ENCODE measurements around the gene HDHD2.

HDHD2 gene

DNA sequence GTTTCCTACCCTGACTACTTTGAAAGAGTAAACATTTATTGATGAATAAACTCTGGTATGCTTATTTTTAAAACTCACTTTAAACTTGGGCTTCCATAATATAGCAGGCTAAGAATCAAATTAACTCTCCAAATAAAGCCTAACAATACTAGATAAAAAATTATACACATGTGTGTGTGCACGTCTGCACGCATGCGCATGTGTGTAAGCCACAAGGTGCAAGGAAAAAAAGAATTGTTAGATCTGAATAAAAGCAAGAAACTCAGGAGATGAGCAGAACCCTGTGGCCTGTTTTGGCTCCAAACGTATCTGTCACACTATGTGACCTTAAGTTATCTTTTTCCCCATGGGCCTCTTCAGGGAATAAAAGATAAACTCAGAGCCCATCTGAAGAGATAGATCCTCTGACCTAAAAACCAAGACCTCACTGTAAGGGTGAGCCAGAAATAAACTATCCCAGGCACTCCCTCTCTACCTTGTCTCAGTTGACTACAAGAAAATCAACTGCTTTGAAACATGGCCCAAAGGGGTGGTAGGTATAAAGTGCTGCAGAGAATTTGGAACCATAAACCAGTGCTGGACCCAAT, 6.3 kb downstream of the HDHD2 start:
- no peak for DNase-seq (ENCODE audit: low read depth)
- H3K9ac ChIP-seq (ENCODE audit: low read length), result no peak overlapping the region

DNA sequence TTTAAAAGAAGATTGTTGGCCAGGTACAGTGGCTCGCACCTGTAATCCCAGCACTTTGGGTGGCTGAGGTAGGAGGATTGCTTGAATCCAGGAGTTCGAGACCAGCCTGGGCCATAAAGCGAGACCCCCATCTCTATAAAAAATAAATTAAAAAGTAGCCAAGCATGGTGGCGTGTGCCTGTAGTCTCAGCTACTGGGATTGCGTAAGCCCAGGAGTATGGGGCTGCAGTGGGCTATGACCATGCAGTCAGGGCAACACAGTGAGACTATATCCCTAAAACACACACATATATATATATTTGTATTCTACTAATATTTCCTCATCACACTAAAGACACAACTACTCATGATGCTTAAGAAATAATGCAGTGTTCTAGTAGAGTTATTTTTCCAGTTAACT, 7.1 kb downstream of the HDHD2 start:
- H3K27me3 ChIP-seq (replicated peaks; ENCODE audit: control insufficient read depth, insufficient read depth, low read length), result no peaks in the 10 kb centered on the region
- H3K9me3 ChIP-seq (ENCODE audit: control insufficient read depth, low read length), result no peaks in the 10 kb centered on the region
- H3K4me1 ChIP-seq (ENCODE audit: control insufficient read depth, insufficient read depth, low read length), result no peaks in the 10 kb centered on the region
- no peak for DNase-seq (ENCODE audit: low read depth)
- no peak overlapping the region for H3K9ac ChIP-seq (ENCODE audit: low read length)
- no peak overlapping the region for H3K4me3 ChIP-seq (ENCODE audit: low read length)
- peaks cover 4% of the 10 kb centered on the region for H3K36me3 ChIP-seq (ENCODE audit: control insufficient read depth, insufficient read depth, low read length, severe bottlenecking)

More for the DNA sequence above, 6.3 kb downstream of the HDHD2 start:
- no peaks in the 10 kb centered on the region for H3K27me3 ChIP-seq (replicated peaks; ENCODE audit: control insufficient read depth, insufficient read depth, low read length)
- H3K4me1 ChIP-seq (ENCODE audit: control insufficient read depth, insufficient read depth, low read length), result peaks cover 4% of the 10 kb centered on the region
- H3K36me3 ChIP-seq (ENCODE audit: control insufficient read depth, insufficient read depth, low read length, severe bottlenecking), result peaks cover 4% of the 10 kb centered on the region
- H3K9me3 ChIP-seq (ENCODE audit: control insufficient read depth, low read length), result no peaks in the 10 kb centered on the region
- H3K4me3 ChIP-seq (ENCODE audit: low read length), result no peak overlapping the region

DNA sequence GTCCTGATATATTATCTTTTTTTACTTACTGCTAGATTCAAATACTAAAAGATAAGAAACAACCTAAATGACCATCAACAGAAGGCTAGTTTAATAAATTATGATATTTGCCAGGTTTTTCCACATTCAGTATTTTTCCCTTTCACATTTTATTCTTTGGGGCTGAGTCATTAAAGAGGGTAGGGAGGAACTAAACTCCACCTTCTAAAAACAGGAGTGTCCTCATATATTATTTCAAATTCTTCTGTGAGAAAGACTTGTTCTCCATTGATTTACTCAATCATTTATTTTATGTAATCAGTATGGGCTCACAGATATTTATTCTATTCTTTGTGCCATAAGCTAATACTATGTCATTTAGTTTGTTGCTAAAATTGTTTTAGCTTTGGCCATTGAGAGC, 9.0 kb downstream of the HDHD2 start:
- no peak for DNase-seq (ENCODE audit: low read depth)
- no peaks in the 10 kb centered on the region for H3K4me1 ChIP-seq (ENCODE audit: control insufficient read depth, insufficient read depth, low read length)
- H3K36me3 ChIP-seq (ENCODE audit: control insufficient read depth, insufficient read depth, low read length, severe bottlenecking), result peaks cover 4% of the 10 kb centered on the region
- no peak overlapping the region for H3K9ac ChIP-seq (ENCODE audit: low read length)
- no peak overlapping the region for H3K4me3 ChIP-seq (ENCODE audit: low read length)
- H3K9me3 ChIP-seq (ENCODE audit: control insufficient read depth, low read length), result no peaks in the 10 kb centered on the region
- no peaks in the 10 kb centered on the region for H3K27me3 ChIP-seq (replicated peaks; ENCODE audit: control insufficient read depth, insufficient read depth, low read length)

DNA sequence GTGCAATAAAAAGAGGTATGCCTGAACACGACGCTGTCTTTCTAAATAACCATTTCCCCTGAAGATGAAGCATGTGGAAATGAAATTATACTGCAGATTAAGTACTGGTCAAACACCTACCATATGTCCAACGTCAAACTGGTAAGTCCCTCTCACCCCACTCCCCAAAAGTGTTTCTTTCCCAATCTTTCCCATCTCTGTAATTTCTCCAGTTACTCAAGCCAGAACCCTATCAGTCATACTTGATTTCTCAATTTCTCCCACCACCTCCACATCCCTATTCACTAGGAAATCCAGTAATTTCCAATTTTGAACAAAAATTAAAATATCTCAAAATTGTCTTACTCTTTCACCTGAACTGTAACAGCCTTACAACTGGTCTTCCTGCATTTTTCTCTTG, 29.2 kb downstream of the HDHD2 start:
- no peaks in the 10 kb centered on the region for H3K27me3 ChIP-seq (replicated peaks; ENCODE audit: control insufficient read depth, insufficient read depth, low read length)
- peaks cover 9% of the 10 kb centered on the region for H3K36me3 ChIP-seq (ENCODE audit: control insufficient read depth, insufficient read depth, low read length, severe bottlenecking)
- no peak overlapping the region for H3K4me3 ChIP-seq (ENCODE audit: low read length)
- H3K4me1 ChIP-seq (ENCODE audit: control insufficient read depth, insufficient read depth, low read length), result peaks cover 6% of the 10 kb centered on the region
- H3K9ac ChIP-seq (ENCODE audit: low read length), result no peak overlapping the region
- no peak for DNase-seq (ENCODE audit: low read depth)
- no peaks in the 10 kb centered on the region for H3K9me3 ChIP-seq (ENCODE audit: control insufficient read depth, low read length)

DNA sequence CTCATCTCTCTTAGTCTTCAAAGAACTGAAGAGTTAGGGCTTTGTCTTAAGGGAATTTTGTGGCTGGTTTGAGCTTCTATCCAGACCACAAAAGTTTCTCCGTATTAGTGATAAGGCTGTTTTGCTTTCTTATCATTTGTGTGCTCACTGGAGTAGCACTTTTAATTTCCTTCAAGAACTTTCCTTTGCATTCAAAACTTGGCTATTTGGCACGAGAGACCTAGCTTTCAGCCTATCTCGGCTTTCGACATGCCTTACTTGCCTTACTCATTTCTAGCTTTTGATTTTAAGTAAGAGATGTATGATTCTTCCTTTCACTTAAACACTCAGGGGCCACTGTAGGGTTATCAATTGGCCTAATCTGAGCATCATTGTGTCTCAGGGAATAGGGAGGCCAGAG, 29.9 kb downstream of the HDHD2 start:
- no peak overlapping the region for H3K9ac ChIP-seq (ENCODE audit: low read length)
- peaks cover 6% of the 10 kb centered on the region for H3K36me3 ChIP-seq (ENCODE audit: control insufficient read depth, insufficient read depth, low read length, severe bottlenecking)
- H3K27me3 ChIP-seq (replicated peaks; ENCODE audit: control insufficient read depth, insufficient read depth, low read length), result no peaks in the 10 kb centered on the region
- H3K4me1 ChIP-seq (ENCODE audit: control insufficient read depth, insufficient read depth, low read length), result peaks cover 6% of the 10 kb centered on the region
- no peaks in the 10 kb centered on the region for H3K9me3 ChIP-seq (ENCODE audit: control insufficient read depth, low read length)
- no peak overlapping the region for H3K4me3 ChIP-seq (ENCODE audit: low read length)
- DNase-seq (ENCODE audit: low read depth), result no peak

DNA sequence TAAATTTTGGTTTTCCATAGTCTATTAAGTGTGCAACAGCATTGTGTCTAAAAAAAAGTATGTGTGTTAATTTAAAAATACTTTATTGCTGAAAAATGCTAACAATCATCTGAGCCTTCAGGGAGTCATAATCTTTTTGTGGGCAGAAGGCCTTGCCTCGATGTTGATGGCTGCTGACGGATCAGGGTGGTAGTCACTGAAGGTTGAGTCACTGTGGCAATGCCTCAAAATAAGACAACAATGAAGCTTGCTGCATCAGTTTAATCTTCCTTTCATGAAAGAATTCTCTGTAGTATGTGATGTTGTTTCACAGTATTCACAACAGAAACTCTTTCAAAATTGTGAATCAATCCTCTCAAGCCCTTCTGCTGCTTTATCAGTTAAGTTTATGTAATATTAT, 31.3 kb downstream of the HDHD2 start:
- H3K4me3 ChIP-seq (ENCODE audit: low read length), result no peak overlapping the region

DNA sequence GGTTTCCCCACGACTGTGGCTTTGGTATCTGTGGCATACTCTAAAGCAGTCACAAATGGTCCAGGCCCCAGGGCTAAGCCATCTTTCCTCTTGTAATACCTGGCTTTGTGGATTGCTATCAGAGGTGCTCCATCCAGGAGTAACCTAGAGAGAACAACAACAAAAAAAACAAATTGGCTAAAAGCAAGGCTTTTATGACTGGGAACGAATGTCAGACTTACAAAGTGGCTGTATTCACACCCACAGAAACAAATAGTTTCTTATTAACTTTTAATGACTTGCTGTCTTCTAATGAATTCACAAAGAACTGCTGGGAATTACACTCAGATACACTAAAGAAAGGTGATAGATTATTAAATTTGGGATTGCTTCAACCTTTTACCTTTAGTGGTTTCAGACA, 35.1 kb downstream of the HDHD2 start:
- Histone ChIP-seq H3K4me1 (ENCODE audit: control insufficient read depth, insufficient read depth, low read length) (peaks cover 6% of the 10 kb centered on the region), H3K9me3 (ENCODE audit: control insufficient read depth, low read length) (no peaks in the 10 kb centered on the region), H3K36me3 (ENCODE audit: control insufficient read depth, insufficient read depth, low read length, severe bottlenecking) (peaks cover 54% of the 10 kb centered on the region), H3K4me3 (ENCODE audit: low read length) (no peak overlapping the region), H3K27me3 (replicated peaks; ENCODE audit: control insufficient read depth, insufficient read depth, low read length) (no peaks in the 10 kb centered on the region), H3K9ac (ENCODE audit: low read length) (no peak overlapping the region)
- no peak for DNase-seq (ENCODE audit: low read depth)

More for the DNA sequence above, 31.3 kb downstream of the HDHD2 start:
- Histone ChIP-seq H3K36me3 (ENCODE audit: control insufficient read depth, insufficient read depth, low read length, severe bottlenecking) (peaks cover 17% of the 10 kb centered on the region), H3K9me3 (ENCODE audit: control insufficient read depth, low read length) (no peaks in the 10 kb centered on the region), H3K27me3 (replicated peaks; ENCODE audit: control insufficient read depth, insufficient read depth, low read length) (no peaks in the 10 kb centered on the region), H3K4me1 (ENCODE audit: control insufficient read depth, insufficient read depth, low read length) (peaks cover 6% of the 10 kb centered on the region), H3K9ac (ENCODE audit: low read length) (no peak overlapping the region)
- peak; percentile 10 for DNase-seq (ENCODE audit: low read depth)

DNA sequence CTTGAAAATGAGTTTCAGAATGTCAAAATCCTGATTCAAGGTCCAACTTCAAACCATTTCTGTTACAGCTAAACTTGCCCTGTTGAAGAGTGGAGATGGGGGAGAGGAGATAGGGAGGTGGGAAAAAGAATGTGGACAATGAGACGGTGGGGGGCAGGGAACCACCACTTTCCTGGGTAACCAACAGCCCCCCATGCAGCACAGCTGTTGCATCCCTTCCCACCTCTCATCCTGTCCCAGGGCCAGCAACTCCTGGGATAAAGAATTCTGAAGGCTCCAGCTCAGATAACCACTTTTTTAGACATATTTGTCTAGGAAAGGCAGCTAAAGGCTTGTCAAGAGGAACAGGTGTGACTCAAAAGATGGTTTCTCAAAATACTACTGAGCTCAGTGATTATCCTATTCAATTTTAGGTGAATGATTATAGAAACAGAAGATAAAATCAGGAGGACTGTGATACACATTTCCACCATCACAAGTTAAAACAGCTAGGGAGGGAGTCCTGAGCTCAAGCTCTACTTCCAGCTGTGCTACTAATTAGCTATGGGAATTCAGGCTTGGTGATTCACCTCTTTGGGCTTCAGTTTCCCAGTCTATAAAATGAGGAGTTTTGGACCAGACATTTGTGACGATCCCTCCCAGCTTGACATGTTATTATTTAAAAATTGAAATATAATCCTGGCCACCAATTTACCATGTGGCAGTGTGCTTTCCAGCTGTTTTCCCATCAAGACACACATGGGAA, 36.3 kb downstream of the HDHD2 start:
- no peak overlapping the region for H3K9ac ChIP-seq (ENCODE audit: low read length)
- no peaks in the 10 kb centered on the region for H3K9me3 ChIP-seq (ENCODE audit: control insufficient read depth, low read length)
- peak; percentile 30 for DNase-seq (ENCODE audit: low read depth)
- H3K27me3 ChIP-seq (replicated peaks; ENCODE audit: control insufficient read depth, insufficient read depth, low read length), result no peaks in the 10 kb centered on the region
- H3K36me3 ChIP-seq (ENCODE audit: control insufficient read depth, insufficient read depth, low read length, severe bottlenecking), result peaks cover 54% of the 10 kb centered on the region
- no peaks in the 10 kb centered on the region for H3K4me1 ChIP-seq (ENCODE audit: control insufficient read depth, insufficient read depth, low read length)
- H3K4me3 ChIP-seq (ENCODE audit: low read length), result no peak overlapping the region

DNA sequence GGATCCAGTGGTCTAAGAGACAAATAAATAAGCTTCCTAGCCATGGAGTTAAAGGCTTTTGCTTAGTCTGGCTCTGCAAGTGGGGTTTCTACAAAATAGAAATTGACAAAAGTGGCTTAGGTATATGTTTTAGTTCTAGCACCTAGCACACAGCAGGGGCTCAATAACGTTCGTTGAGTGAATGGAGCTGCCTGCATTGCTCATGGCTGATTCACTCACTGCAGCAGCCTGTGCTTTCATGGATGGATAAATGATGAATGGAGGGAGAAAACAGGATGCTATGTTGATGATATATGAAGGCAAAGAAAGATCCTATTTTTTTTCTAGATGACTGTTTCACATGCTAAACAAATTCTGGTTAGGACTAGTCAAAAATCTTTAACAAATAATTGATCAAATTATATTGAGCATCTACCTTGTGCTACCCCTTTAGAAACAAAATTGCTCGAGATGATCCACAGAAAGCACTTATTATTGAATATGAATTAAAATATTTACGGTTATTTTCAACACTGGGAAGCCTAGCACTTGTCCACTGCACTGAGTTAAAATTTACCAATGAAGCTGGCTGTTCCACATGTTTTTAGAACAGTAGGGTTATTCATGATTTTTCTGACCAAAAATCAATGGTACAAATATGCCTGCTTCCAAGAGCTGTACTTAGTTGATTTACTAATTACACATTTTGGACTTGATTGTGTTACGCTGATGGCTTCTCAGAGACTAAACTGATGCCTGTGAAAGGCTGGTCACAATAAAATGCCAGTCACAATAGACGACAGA, 39.6 kb downstream of the HDHD2 start:
- H3K4me3 ChIP-seq (ENCODE audit: low read length), result no peak overlapping the region
- no peaks in the 10 kb centered on the region for H3K4me1 ChIP-seq (ENCODE audit: control insufficient read depth, insufficient read depth, low read length)
- H3K36me3 ChIP-seq (ENCODE audit: control insufficient read depth, insufficient read depth, low read length, severe bottlenecking), result peaks cover 74% of the 10 kb centered on the region
- no peak overlapping the region for H3K9ac ChIP-seq (ENCODE audit: low read length)
- H3K9me3 ChIP-seq (ENCODE audit: control insufficient read depth, low read length), result no peaks in the 10 kb centered on the region
- H3K27me3 ChIP-seq (replicated peaks; ENCODE audit: control insufficient read depth, insufficient read depth, low read length), result no peaks in the 10 kb centered on the region
- DNase-seq (ENCODE audit: low read depth), result no peak

DNA sequence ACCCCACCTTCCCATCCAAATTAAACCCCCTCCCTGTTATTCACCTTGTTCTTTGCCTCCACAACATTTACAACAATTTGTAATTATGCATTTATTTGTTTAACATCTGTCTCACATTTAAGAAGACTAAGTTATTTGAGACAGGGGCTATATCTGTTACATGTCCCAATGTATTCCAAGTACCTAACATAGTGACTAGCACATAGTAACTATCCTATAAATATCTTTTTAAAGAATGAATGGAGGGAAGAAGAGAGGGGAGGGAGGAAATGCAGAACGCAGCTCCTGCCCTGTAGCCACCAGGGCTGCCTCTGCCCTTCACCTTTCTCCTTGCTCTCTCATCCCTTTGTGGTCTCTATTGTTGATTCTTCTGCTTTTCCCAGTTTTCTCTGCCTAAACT, 40.6 kb downstream of the HDHD2 start:
- Histone ChIP-seq H3K9ac (ENCODE audit: low read length) (no peak overlapping the region), H3K9me3 (ENCODE audit: control insufficient read depth, low read length) (no peaks in the 10 kb centered on the region), H3K4me1 (ENCODE audit: control insufficient read depth, insufficient read depth, low read length) (no peaks in the 10 kb centered on the region), H3K4me3 (ENCODE audit: low read length) (no peak overlapping the region), H3K27me3 (replicated peaks; ENCODE audit: control insufficient read depth, insufficient read depth, low read length) (no peaks in the 10 kb centered on the region), H3K36me3 (ENCODE audit: control insufficient read depth, insufficient read depth, low read length, severe bottlenecking) (peaks cover 77% of the 10 kb centered on the region)
- no peak for DNase-seq (ENCODE audit: low read depth)

DNA sequence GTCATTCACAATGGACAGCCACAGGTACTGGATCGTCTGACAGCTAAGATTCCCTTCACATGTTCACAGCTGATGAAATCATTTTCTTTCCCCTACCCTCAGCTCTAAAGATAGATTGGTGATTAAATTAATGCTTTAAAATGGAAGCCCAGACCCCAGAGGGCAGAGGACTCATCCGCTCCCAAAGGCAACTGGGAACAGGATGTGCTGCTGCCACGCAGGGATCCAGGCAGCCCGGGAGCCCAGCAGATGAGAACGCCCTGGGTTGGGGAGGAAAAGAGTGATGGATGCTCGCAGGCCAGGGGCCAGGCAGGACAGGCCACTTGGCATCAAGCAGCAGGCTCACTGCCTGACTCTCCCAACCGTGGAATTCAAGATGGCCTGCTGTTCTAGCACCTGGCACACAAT, 41.3 kb downstream of the HDHD2 start:
- H3K9me3 ChIP-seq (ENCODE audit: control insufficient read depth, low read length), result no peaks in the 10 kb centered on the region
- no peaks in the 10 kb centered on the region for H3K27me3 ChIP-seq (replicated peaks; ENCODE audit: control insufficient read depth, insufficient read depth, low read length)
- peaks cover 78% of the 10 kb centered on the region for H3K36me3 ChIP-seq (ENCODE audit: control insufficient read depth, insufficient read depth, low read length, severe bottlenecking)
- H3K9ac ChIP-seq (ENCODE audit: low read length), result no peak overlapping the region
- no peak overlapping the region for H3K4me3 ChIP-seq (ENCODE audit: low read length)
- DNase-seq (ENCODE audit: low read depth), result no peak
- H3K4me1 ChIP-seq (ENCODE audit: control insufficient read depth, insufficient read depth, low read length), result no peaks in the 10 kb centered on the region

All from adipocyte (in vitro differentiated cells).